GM18873 (cell line): ENCODE results near the gene TNFAIP2.

ENCODE experiments used
- ATAC-seq: cut with Tn5 transposase; IDR thresholded peaks from one replicate; pipeline ENCODE4 v1.9.1; 2021; ENCODE audit warnings: mild to moderate bottlenecking, moderate library complexity, moderate number of reproducible peaks; ENCODE audit not compliant: unreplicated experiment, low FRiP score

TNFAIP2 gene

GRCh38 chr14:103178521-103178920 is 55.3 kb downstream of the TNFAIP2 start:
- ATAC-seq: no peak

GRCh38 chr14:103179094-103179493 is 55.8 kb downstream of the TNFAIP2 start:
- no peak for ATAC-seq

GRCh38 chr14:103180331-103180730 is 57.1 kb downstream of the TNFAIP2 start:
- ATAC-seq: no peak

- no peak for ATAC-seq
Measured at GRCh38 chr14:103184046-103184445, 60.8 kb downstream of the TNFAIP2 start.

GRCh38 chr14:103185051-103186029 is 62.1 kb downstream of the TNFAIP2 start:
- ATAC-seq: no peak

- ATAC-seq: no peak
Measured at GRCh38 chr14:103186241-103186822, 63.1 kb downstream of the TNFAIP2 start.
